Activated CD4-positive, CD25-positive, alpha-beta regulatory T cell treated with anti-CD3 and anti-CD28 coated beads, Interleukin-2, amount 50 U/mL, for 72 hours (primary cell): Measurements from ENCODE around the gene ARL14EP.

Source experiments
- DNase-seq: peaks from one replicate; pipeline ENCODE4 v3.0.0; 2021

Gene ARL14EP

DNA sequence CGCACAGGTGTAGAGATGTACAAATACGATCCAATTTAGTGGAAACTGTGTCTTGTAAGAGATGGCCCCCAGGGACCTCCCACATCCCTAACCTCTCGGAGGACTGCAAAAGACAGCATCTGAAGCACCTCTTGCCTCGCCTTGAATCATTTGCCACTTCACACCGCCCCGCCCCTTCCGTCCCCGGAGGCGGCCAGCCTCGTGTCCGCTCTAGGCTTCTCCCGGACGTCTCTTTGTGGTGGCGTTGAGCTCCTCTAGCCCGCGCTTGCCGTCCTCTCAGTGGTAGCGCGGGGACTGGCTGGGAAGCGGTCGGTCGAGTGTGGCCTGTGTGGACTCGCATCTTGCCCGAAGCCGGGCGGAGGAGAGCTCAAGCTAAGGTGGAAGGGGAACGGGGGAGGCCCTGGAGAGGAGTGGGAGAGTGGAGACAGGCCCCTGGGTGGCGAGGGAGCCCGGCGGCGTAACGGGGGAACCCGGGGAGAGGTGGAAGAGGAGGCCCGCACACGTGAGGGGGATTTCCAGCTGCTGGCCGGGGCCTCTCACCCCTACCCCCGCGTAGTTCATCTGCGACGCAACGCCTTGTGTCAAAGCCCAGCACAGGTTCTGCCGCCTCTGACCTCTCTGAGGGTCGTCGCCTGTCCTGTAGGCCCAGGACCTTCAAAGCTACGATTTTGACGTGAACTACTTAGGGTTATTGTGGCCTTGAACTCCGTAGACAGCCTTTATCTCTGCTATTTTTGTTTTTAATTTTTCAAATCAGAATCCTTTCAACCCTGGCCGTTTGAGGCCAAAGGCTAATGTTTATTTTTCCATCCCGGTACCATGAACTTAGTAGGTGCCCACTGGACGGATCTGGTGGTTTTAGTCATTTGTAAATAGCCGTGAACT, at the start of gene ARL14EP:
Gene ARL14EP, plus strand, starts transcription at position 279 of the 885 bp plus-strand sequence. CDS start 7,845 bp downstream, outside the sequence.
- DNase-seq = peak; percentile 85

DNA sequence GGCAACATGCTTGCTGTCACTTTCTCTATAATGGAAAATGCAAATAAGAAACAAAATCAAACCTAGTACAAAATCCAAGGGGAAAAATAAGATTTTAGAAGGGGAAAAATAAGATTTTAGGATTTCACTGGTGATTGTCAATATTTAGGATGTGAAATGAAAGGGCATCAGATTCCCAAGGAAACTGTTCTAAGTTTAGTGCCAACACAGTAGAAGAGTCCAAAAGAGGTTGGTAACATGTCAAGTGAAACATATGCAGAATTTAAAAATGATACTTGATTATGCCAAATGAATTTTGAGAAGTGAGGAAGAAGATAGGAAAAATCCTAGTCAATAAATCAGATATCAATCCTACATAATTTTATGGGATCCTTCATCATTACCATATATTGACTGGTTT, 45.7 kb upstream of the ARL14EP start:
- no peak for DNase-seq

DNA sequence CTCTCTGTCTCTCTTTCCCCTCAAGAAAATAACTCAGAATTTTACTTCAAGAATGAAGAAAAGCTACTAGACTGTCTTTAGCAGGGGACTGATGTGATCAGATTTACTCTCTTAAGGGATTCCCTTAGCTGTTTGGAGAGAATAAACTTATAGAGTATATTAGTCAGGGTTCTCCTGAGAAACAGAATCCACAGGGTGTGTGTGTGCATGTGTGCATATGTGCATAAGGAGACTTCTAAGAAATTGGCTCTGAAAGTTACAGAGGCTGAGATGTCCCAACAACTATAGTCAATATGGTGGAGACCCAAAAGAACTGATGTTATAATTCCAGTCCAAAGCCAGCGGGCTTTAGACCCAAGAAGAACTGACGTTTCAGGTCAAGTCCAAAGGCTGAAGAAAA, 43.1 kb upstream of the ARL14EP start:
- DNase-seq = no peak

DNA sequence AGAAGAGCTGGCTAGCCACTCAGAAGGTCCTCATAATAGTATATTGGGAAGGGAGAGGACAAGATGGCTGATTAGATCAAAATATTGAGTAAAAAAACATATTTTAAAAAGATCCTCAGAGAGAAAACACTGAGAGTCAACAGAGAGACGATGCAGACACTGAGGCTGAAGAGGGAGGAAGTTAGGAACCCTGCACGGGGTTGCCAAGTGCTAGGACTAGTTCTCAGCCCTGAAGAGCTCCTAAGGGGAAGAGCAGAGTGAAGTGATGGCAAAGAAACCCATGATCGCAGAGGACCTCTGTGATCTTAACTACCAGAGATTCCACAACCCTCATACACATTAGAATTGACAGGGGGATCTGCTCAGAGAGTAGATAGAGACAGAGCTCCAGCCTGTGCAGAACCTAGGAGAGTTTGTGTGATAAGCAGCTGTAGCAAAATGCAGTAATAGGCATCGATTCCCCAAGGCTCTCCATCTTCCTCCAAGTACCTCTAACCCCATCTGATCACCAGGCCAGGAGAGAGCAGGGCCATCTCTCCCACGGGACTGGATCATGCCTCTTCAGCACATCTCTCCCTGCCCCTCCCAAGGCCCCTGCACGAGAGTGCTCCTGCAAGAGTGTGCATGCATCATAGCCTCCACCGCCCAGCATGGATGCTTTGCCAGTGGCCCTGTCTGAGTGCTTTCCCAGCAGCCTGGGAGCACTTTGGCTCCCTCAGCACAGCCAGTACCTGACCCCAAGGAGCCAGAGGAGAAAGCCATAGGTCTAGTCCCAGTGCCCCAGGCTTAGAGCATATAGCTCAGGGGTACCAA, 41.2 kb upstream of the ARL14EP start:
- no peak for DNase-seq

DNA sequence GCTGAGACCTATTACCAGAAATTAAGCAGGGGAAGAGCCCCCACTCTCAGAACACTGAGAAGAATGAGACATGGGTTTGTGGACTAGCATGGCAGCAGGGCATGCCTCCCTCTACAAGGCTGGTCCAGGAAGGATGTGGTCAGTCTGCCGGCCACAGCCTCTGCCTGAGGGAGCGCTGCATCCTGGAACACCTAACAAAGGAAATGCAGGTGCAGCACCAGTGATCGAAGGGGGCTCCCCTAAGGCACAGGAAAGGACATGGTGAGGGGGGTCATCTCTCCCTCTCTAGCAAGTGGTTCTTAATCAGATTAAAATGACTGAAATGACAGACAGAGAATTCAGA, 40.6 kb upstream of the ARL14EP start:
- no peak for DNase-seq

DNA sequence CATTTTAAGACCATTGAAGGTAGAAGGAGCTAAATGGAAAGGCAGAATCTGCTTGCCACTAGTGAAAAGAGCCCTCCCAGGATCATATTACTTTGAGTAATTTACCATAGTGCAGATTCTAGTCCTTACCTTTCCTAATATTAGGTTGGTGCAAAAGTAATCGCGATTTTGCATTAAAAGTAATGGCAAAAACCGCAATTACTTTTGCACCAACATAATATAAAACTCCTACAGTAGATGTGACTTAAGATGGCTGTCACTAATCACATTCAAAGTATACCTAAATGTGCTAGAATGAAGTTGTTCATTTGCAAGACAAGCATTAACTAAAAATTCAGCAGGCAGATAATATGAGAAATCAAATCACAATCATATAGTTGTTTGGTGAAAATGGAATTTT, 38.1 kb upstream of the ARL14EP start:
- DNase-seq = no peak

DNA sequence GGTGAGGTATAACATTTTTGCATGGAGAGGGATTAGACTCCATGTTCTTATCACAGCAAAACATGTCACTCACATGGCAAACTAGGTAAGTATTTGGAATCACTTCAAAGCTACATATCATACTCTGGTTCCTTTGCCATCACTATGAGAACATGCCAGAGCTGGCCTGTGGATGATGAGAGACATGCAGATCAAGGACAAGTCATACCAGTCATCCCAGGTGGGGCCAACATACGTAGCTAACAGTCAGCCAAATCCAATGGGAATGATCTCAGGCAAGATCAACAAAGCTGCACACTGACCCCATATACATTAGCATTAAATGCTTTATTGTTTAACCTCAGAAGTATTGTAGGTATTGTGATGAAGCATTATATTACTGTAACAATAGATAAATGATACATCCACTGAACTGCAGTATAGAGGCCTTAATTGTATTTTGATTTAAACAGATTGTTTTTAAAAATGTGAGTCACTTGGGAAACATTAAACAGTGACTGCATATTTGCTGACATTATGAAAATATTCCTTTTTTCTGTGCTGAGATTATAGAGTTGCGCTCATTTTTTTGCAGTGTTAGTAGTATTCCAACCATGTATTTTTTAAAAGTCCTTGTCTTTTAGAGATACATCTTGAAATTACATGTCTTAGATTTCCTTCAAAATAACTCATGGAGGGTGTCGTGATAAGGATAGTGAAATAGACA, 37.3 kb upstream of the ARL14EP start:
- DNase-seq = no peak

DNA sequence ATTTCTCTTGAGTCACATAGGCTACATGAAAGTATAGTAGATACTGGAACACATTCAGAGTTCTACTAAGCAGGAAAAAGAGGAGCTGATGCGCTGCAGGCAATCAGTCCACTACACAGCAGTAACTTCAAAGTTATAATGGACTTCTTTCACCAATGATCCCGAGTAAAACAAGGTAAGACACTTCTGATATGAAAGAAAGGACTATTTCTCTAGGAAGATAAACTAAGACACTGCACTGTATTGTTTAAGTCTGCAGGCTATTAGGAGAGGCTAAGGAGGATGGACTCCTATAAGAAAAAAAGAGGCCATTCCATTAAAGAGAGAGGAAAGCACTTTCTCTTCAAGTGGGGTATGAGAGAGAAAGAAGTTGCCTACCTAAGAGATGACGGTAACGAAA, 31.6 kb upstream of the ARL14EP start:
- DNase-seq = no peak

DNA sequence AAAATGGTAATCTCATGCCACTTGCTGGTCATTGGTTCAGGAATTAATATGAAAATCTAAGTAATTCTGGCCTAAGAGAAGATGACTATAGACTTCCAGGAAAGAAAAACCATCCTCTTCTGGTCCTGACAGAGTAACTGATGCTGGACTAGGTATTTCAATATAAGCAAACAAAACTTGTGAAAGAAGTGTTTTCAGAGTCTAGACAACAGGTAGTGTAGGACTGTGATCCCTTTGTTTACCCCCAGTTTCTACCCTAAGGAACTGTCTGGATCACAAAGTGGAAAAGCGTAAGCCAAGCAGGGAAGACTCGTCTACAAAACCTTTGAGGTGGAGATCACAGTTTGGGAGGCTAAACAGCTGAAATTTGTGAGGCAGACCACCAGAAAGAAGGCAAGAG, 30.4 kb upstream of the ARL14EP start:
- no peak for DNase-seq

DNA sequence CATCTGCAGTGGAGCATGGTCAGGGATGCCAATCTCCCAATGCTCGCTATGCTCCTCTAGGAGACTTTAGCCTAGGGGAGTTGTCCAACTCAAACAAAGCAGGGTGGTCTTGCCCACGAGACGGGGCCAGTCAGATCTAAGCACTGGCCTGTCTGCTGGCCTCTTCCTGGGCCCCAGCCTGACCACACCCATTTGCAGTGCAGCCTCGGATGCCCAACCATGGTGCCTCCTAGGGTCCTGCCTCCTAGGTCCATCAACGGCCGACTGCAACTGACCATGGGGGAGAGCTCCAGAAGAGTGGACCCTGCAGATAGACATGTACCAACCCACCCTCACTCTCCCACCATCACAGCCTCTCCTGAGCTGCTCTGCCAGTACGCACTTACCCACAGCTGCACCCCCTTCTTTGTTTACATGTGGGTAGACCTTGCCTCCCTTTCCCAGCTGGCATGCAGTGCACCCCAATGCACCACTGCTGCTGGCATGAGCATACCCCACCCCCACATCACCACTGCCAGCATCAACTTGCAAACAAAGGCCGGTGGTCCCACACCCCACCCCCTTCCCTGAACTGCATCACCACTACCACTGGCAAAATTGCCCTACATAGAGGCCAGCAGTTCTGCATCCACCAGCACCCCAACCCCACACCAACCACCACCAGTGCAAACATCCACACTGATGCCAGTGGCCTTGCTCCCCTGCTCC, 27.6 kb upstream of the ARL14EP start:
- no peak for DNase-seq

DNA sequence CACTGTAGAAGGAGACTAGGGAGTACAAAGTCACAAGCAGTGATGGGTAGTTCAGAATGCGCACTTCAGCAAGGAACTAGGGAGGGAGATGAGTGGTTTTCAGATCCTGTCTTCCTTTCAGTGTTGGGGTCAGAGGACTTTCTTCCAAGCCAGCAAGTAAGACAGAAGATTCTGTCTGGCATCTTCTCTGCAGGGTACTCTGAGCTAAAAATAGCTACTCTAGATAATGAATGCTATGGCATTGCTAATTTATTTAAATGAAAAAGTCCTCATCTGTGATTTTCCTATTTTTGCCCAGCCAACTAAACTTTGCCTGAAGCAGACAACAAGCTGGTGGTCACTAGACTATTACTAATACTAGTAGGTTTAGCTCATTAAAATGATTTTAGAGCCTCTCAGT, 18.3 kb upstream of the ARL14EP start:
- DNase-seq = no peak

DNA sequence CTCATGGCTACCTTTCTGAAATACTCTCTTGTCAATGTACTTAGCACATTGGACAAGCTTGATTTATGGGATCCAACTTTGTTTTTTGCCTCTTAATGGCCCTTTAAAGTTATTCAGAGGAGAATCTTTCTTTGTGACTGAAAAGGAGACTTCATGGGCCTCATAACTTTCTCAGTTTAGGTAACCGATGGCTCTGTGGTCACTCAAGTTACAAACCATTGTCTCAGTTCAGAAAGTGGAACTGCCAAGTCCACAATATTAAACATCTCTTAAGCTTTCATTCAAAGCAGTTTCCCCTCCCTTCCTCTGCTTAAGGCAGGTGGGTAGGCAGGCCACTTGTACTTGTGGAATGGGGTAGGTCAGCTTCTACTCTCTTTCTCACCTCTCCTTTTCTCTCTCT, 12.3 kb upstream of the ARL14EP start:
- no peak for DNase-seq

DNA sequence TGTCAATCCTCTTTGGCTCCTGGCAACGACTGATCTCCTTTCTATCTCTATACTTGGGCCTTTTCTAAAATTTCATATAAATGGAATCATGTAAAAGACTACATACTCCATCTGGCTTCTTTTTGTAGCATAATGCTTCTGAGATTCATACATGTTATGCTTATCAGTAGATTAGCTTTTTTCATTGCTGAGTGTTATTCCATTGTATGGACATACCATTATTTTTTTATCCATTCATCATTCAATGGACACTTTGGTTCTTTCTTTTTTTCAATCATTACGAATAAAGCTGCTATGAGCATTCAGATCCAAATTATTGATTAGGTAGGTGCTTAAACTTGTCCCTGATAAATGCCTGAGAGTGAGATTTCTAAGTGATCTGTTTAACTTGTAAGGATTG, 11.7 kb upstream of the ARL14EP start:
- no peak for DNase-seq

DNA sequence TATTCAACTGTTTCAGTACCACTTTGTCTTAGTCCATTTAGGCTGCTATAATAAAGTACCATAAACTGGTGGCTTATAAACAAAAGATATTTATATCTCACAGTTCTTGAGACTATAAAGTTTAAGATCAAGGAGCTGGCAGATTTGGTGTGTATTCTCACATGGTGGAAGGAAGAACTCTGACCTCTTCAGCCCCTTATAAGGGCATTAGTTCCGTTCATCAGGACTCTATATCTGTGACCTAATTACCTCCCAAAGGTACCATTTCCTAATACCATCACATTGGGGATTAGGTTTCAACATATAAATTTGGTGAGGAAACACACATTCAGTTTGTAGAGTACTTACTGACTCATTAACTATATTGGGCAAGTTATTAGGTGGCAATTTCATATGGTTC, 10.7 kb upstream of the ARL14EP start:
- DNase-seq = no peak

DNA sequence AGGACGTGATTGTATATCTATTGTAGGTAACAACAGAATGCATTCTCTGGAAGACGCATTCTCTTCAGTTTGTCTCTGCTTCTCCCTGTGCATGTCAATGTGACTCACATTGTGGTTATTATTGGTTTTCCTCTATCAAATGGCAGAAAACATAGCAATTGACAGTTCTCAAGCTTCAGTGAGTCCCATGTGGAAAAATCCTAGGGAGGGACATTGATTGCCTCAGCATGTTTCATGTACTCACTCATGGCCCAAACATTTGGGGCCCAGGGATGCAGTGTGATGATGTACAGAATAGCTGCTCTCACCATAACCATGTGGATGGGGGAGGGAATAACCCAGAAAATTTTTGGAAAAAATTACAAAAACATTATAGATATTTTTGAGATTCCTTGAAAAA, 9.3 kb upstream of the ARL14EP start:
- DNase-seq = no peak

DNA sequence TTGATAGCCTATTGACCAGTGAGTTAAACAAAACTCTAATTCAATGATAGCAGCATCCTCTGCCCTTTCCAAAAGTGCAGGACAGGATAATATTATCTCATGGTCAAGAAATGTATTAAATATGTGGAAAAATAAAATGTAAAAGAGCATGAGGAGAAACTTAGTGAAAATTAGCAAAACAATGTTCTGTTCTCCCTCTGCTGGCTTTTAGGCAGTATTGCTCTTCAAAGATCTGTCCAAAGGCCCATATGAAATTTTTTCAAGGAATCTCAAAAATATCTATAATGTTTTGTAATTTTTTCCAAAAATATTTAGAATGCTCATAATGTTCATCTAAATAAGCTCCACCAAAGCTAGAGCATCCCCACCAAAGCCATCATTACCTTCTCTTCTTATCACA, 8.3 kb upstream of the ARL14EP start:
- DNase-seq = no peak

DNA sequence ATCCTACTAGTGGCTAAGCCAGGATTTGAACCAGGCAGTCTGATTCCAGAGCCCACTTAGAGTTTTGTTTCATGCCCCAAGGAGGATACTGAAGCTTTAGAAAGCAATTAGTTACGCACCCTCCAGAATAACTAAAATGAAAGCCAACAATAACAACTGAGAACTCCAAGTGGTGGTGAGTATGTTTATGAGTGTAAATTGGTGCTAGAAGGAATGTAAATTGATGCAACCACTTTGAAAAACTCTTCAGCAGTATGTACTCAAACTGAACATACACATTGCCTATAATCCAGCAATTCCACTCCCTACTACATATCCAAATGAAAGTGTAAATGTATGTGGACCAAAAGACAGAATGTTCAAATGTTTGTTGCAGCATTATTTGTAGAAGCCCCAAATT, 6.7 kb upstream of the ARL14EP start:
- no peak for DNase-seq

DNA sequence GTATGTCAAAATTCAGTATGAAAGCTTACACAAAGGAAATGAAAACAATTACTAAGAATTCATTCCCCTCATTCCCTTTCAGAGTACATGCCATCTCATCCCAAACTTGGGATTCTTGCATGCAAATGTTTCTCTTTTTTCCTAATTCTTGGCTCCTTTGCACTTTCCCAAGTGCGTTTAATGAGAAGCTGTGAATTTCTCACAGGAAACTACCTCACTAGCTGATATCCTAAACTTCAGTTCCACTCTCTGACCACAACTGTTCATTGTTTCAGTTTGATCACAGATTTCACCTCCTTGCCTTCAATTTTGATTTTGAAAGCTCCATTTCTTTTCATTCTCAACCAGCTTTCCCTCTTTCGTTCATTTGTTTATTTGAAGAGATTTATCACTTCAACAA, 5.9 kb upstream of the ARL14EP start:
- DNase-seq = no peak

DNA sequence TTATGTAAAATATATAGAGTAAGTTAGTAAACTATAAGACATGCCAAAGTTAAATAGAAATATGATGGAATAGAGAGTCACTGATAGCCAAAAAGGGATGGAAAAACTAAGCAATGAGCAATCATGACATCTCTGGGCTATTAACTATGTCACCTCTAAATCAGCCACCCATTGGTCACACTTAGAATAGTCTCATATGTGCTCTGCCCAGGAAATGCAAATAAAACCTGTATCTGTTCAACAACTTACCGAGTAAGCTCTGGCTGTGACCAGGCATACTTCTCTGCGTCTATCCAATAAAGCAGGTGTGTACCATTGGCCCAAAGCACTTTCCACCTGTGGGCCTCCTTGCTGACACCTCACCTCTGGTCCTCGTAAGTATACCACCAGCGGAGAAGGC, 1.6 kb upstream of the ARL14EP start:
- DNase-seq = no peak

DNA sequence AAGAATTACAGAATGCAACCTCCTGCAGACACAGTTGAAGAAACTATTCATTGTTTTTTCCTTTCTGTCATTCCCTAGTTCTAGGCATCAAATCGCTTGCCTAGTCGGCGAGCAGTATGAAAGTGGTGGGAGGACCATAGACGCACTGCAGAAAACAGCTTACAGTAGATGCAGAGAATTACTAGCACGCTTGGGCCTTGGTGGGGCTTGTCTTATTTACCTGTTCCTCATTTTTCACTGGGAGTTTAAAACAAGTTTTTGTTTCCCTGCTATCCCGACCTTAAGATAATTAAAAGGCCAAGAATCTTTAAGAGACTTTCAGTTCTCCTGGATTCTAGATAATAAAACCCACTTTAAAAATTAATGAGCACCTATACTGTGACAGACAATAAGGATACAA, 713 bp upstream of the ARL14EP start:
- no peak for DNase-seq

DNA sequence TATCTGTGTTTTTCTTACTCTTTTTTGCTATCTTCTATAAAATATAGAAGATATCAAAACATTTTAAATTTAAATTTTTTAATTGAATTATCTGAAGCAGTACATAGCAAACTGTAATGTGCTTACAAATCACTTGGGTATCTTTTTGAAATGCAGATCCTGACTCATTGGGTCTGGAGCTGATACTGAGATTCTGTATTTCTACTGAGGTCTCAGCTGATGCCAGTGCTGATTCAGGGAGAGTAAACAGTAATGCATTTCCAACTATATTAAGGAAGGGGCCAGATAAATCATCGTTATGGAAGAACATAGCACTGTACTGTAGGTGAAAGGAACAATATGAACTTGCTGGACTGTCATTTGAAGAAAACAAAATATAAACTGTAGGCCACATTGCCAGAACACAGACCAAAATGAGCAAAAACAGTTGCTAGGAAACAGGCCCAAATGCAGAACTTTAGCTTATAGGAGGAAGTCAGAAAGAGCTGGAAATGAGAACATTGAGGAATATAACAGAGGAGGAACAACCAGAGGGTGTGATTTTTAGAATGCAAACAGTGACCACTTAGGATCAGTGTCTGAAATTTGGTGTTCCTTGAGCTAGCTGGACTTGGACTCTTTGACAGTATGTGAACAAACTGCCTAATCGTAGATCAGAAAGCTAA, 3.3 kb downstream of the ARL14EP start:
- DNase-seq = no peak

DNA sequence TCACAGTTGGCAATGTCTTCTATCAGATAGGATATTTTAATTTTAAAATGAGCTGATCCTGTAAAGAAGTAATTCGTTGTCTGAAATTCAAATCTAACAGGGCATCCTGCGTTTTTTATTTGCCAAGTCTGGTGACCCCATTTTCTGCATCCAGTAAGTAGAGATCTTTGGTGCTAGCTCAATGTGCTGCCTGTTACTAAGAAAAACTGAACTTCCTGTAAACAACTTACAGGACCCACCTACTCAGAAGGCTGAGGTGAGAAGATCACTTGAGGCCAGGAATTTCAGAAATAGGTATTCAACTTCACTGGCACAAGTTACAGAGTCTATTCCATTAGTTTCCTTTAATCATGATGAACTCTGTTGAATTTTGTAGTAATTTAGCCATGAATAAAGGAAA, 4.0 kb downstream of the ARL14EP start:
- no peak for DNase-seq

DNA sequence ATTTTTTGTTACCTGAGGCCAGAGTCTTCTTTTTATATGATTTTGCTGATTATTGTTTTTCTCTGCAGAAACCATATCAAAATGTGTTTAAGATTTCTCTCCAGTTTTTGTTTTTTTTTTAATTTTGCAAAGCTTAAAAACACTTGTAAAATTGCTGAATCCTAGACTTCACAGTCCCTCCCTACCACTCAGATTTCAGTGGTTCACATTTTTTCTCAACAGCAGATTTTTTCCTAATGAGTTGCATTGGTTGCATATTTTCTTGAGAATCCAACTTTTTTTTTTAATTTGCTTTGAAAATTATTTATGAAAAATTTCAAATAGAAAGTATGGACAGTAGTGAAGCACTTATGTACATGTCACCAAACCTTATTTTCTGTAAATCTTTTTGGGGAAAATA, 5.8 kb downstream of the ARL14EP start:
- DNase-seq = no peak
